Neural cell (in vitro differentiated cells): ENCODE measurements around the gene VSTM4.

Experiments
- EZH2 ChIP-seq: fragments of 200-600, 300-800 bp; shearing (Covaris generic), sonication (generic); IDR thresholded peaks from 2 replicates; pipeline ENCODE4 v1.6.1; 2014; ENCODE audit warnings: antibody characterized with exemption, low read length, borderline replicate concordance, mild to moderate bottlenecking; ENCODE audit not compliant: insufficient read depth, poor library complexity, severe bottlenecking
- POLR2AphosphoS5 ChIP-seq: IDR thresholded peaks from 2 replicates; pipeline ENCODE4 v1.6.1; 2012
- RAD21 ChIP-seq: fragments of 450-650 bp; conservative IDR thresholded peaks from 2 replicates; pipeline ENCODE4 v1.6.1; 2014; ENCODE audit warnings: antibody characterized with exemption, mild to moderate bottlenecking, moderate library complexity
- TF ChIP-seq, protein P1 (sequence below): fragments of 450-650 bp; IDR thresholded peaks from 2 replicates; pipeline ENCODE4 v1.5.1; 2014; ENCODE audit warnings: antibody characterized with exemption, mild to moderate bottlenecking, moderate library complexity; ENCODE audit not compliant: poor library complexity, severe bottlenecking

DNA sequence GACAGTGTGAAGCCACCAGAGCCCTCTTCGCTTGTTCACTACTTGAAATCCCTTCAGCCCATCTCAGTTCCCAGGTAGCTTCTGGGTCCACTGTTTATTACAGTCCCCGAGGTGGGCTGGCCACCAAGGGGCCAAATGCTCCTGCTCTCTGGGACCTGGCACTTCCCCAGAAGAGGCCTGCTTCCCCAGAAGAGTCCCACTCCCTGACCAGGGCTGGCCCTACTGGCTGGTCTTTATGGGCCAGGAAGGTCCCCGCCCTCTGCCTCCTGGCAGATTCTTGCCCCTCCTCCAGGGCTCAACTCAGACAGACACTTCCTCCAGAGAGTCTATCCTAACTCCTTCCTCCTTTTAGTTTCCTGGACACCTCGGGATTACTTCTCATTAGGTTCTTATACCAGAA, 105.0 kb downstream of the VSTM4 start:
- TF ChIP-seq EZH2: no peak
- TF ChIP-seq, protein P1, sequence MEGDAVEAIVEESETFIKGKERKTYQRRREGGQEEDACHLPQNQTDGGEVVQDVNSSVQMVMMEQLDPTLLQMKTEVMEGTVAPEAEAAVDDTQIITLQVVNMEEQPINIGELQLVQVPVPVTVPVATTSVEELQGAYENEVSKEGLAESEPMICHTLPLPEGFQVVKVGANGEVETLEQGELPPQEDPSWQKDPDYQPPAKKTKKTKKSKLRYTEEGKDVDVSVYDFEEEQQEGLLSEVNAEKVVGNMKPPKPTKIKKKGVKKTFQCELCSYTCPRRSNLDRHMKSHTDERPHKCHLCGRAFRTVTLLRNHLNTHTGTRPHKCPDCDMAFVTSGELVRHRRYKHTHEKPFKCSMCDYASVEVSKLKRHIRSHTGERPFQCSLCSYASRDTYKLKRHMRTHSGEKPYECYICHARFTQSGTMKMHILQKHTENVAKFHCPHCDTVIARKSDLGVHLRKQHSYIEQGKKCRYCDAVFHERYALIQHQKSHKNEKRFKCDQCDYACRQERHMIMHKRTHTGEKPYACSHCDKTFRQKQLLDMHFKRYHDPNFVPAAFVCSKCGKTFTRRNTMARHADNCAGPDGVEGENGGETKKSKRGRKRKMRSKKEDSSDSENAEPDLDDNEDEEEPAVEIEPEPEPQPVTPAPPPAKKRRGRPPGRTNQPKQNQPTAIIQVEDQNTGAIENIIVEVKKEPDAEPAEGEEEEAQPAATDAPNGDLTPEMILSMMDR: no peak
- TF ChIP-seq RAD21: no peak
- no peak for TF ChIP-seq POLR2AphosphoS5
